HUDEP-2 (cell line): ENCODE measurements around the gene RPL37.

Source experiments
- DNase-seq, 76 experiments: peaks; one replicate each; lab custom pipeline; 2025; ENCODE audit not compliant: unreplicated experiment in 76 of 76; lab: John Stamatoyannopoulos, UW

RPL37 gene

DNA sequence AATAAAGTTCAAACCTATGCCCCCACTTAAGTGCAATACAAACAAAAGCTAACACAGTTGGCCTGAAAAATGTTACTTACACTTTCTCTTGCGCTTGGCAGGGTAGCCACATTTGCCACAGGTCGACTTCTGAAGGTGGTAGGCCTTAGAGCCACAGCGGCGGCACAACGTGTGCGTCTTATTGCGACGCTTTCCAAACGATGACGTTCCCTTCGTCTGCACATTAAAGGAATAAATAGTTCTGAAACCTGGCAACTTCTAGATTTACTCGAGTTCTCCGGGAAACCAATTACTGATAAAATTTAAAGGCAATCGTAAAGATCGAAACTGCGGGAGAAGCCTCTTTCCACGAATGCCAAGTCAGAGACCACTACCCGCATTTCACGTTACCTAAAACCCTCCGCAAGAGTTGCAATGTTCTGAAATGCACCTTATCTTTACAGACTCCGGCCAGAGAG is 602 bp downstream of the RPL37 start:
- DNase-seq = peak in 6 of 76 experiments; percentile 6 to 64 (median 24)

DNA sequence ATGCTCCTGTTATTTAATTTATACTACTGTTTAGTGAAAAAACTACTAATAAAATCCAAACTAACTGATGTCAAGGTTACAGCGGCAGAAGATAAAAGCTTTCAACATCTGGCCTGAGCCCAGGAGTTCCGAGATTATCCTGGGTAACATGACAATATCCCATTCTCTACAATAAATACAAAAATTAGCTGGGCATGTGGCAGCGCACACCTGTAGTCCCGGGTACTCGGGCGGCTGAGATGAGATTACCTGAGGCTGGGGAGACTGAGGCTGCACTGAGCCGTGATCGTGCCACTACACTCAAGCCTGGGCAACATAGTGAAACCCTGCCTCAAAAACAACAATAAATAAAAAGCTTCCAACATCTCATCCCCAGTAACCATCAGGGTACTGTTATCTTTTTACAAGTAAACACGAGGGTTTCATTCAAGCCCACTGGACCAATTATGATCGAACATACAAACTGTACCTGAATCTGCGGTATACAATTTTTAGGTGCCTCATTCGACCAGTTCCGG is 1.3 kb downstream of the RPL37 start:
- DNase-seq = peak in 1 of 76 experiments; percentile 21

DNA sequence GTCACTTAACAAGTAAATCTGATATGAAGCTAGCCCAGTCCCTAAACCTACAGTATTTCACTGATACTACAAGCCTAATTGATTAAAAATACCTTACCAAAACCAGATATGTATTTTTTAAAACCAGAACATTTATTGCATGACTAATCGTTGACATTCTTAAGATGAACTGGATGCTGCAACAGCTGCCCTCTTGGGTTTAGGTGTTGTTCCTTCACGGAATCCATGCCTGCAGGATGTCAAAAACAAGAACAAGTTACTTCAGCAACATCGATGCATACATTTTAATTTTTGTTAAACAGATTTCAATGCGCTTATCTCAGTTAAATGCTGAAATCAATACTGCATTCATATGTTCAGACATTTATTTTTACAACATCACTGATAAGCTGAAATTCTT is 2.7 kb downstream of the RPL37 start:
- DNase-seq = no peak

DNA sequence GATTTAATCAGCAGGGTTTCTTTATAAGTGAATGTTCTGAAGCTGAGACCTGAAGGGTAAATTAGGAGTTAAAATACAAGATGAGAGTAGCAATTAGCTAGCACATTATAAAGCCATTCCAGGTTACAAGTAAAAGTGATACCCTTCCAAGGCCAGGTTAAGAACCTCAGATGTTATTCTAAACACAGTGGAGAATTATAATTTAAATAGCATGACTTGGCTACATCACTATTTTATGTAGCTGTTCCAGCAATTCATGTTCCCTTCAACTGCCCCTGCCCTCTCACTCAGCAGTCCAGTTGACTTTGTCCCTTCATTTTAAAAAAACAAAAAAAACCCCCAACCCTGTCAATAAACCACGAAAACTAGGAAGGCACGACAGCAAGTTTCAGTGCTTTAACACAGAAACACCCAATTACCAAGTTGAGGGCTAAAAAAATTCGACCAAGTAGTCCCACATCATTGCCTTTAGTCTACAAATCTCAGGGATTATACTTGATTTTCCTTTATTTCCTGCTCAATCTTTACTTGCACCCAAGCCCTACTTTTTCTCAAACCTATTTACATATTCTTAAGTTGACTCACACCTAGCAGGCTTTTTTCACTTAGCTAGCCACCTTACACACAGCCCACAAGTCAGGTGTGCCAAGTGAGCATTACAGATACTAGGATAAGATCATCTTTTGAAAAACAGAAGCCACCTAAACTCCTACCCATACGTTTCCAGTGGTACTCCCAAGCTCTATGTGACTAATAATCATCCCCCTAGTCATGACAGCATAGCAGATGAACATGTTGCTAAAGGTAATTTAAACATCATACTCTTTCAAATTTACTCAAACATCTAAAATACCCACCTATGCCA is 3.4 kb downstream of the RPL37 start:
- DNase-seq = no peak

GRCh38 chr5:40829748-40830533 is 5.1 kb downstream of the RPL37 start:
- no peak for DNase-seq

- no peak for DNase-seq
These were observed 6.0 kb downstream of the RPL37 start for GRCh38 chr5:40828690-40829661.

GRCh38 chr5:40828021-40828631 is 6.9 kb downstream of the RPL37 start:
- DNase-seq = no peak

- no peak for DNase-seq
These were observed 7.6 kb downstream of the RPL37 start for GRCh38 chr5:40827188-40827977.

GRCh38 chr5:40826489-40827187 is 8.4 kb downstream of the RPL37 start:
- no peak for DNase-seq

- peak in 2 of 76 experiments; percentile 7 to 29 for DNase-seq
These were observed 9.5 kb downstream of the RPL37 start for GRCh38 chr5:40825461-40826043.

DNA sequence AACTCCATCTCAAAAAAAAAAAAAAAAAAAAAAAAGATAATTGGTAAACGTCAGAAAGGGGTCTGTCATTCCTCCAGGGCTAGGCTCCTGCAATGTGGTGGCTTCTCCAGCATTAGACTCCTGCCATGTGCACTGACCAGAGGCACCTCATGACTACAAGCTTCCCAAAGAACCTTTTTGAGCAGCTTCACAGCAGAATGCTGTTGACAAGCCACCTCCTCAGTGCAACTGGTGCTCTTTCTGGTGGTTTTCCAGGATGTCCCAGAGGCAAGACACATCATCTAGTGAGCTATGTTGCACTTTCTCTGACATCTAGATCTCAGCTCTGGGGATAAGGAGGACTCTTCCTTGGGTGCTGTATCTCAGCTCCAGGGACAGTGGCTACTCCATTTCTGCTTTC is 11.6 kb downstream of the RPL37 start:
- no peak for DNase-seq

DNA sequence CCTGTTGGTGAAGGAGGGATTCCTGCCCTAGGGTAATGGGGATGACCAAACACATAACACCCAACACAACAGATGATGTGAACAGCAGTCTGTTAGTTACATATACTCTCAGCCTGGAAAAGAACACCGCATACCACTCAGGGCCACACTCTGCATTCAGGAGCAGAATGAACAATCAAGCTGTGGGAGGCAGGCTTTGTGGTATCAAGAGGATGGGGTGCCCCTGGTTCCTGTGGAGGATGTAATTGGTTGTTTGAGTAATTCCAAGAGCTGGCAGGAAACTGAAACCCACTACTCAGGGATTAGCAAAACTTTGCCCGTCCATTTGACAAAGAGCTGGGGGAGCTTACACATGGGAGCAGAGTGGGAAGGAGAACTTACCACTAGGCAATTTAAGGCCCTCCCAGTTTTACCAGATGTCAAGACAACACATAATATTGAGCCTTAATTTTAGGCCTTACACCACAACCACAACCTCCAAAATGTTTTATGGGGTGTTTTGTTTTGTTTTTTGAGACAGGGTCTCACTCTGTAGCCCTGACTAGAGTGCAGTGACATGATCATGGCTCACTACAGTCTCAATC is 21.2 kb downstream of the RPL37 start:
- DNase-seq = no peak

DNA sequence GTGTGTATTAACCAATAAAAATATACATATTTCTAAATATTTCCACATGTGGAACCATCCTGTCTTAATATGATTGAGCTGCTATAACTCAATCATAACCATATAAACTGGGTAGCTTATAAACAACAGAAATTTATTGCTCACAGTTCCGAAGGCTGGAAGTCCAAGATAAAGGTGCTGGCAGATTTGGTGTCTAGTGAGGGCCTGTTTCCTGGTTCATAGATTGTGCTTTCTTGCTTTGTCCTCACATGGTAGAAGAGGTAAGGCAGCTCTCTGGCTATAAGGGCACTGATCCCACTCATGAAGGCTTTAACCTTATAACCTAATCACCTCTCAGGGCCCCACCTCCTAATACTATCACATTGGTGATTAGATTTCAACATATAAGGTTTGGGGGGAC is 22.9 kb downstream of the RPL37 start:
- no peak for DNase-seq

DNA sequence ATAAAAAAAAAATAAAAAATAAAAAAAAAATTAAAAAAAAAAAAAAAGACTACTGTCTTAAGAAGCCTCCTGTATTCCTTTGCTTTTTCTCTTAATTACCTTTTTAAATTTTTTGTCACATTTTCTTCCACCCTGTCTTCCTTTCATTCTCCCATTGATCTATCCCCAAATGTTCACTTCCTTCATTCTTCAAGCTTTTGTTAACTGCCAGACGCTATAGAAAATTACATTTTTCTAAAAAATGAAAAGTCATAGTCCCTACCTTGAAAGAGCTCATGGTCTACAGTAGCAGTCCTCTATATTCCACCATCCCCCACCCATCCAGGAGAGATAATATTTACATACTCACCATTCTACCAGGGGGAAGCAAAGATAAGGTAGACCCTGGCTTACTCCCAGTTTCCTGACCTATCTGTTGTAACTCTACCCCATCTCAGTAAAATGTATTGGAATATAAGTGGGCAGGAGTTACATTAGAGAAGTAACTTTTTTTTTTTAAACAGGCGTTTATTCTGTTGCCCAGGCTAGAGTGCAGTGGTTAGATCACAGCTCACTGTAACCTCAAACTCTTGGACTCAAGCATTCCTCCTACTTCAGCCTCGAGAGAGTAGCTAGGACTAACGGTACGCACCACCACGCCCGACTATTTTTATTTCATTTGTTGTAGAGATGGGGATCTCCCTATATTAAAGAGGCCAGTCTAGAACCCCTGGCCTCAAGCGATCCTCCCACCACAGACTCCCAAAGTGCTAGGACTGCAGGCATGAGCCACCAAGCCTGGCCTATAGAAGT is 33.1 kb downstream of the RPL37 start:
- peak in 73 of 76 experiments; percentile 17 to 95 (median 69) for DNase-seq

DNA sequence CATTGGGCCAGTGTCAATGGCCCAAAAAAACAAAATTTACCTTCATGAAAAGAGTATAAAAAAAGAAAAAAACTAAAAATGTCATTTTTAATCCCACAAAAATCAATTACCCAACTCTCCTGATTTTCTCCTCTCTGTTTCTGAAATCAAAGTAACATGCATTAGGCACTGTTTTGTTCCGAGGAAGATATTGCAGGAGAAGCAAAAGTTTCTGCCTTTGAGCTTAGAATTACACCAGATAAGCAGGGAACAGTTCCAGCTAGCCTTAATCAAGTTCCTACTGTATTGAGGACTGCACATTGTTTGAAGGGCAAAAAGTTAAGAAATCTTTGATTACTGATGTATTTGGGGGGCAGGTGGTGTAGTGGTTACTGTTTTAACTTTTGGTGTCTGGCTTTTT is 35.8 kb downstream of the RPL37 start:
- DNase-seq = peak in 3 of 76 experiments; percentile 8 to 12 (median 12)

DNA sequence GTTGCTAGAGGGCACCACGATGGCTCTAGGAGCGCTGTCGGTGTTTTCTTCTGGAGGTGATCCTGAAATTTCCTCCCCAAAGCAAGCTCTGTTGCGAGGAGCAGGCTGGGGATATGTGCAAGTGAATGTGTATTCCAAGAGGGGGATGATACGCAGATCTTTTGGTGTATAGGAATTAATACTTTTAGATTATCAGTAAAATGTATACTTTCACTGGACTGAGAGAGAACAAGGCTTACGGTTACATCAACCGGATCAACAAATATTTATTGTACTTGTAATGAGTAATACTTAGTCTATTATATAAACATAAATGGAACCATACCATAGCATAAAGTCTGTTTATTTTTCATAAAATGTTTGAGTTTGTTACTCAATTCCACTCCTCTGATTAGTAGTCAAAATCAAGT is 36.2 kb downstream of the RPL37 start:
- DNase-seq = peak in 6 of 76 experiments; percentile 17 to 44 (median 39)
